ENCODE measurements around the gene CTDSP2.
A peak's percentile ranks its signal among the peaks of the same experiment; 100 is the strongest.
"Not testable (repeated sequence)": the region's sequence is repeated elsewhere in the genome, so short reads cannot be mapped to it uniquely, and the experiment has no call there.

CTDSP2 gene
- 122 to 342 reads per million in 2 donors for total RNA-seq

GRCh38 chr12:57846577-57847319 is at the start of gene CTDSP2:
TSS of gene CTDSP2 (minus strand) at chr12:57846729. CDS start at chr12:57846435, 294 bp downstream.
- peak; percentile 83 for DNase-seq

GRCh38 chr12:57896115-57896433 is 49.5 kb upstream of the CTDSP2 start:
- no peak for DNase-seq

GRCh38 chr12:57895389-57896114 is 49.0 kb upstream of the CTDSP2 start:
- DNase-seq, result no peak

- no peak for DNase-seq
These were observed 48.1 kb upstream of the CTDSP2 start for GRCh38 chr12:57894399-57895292.

GRCh38 chr12:57893431-57894353 is 47.2 kb upstream of the CTDSP2 start:
- no peak for DNase-seq

- no peak for DNase-seq
These were observed 45.9 kb upstream of the CTDSP2 start for GRCh38 chr12:57892232-57892972.

GRCh38 chr12:57891542-57892228 is 45.2 kb upstream of the CTDSP2 start:
- DNase-seq, result no peak

GRCh38 chr12:57890191-57891115 is 43.9 kb upstream of the CTDSP2 start:
- DNase-seq, result no peak

GRCh38 chr12:57889500-57889989 is 43.0 kb upstream of the CTDSP2 start:
- no peak for DNase-seq

- no peak for DNase-seq
These were observed 42.1 kb upstream of the CTDSP2 start for GRCh38 chr12:57888409-57889157.

GRCh38 chr12:57887631-57888408 is 41.3 kb upstream of the CTDSP2 start:
- no peak for DNase-seq

- not testable (repeated sequence) for DNase-seq
These were observed 40.4 kb upstream of the CTDSP2 start for GRCh38 chr12:57886964-57887363.

GRCh38 chr12:57886542-57886941 is 40.0 kb upstream of the CTDSP2 start:
- no peak for DNase-seq

- no peak for DNase-seq
These were observed 38.7 kb upstream of the CTDSP2 start for GRCh38 chr12:57885207-57885606.

GRCh38 chr12:57883700-57884099 is 37.2 kb upstream of the CTDSP2 start:
- no peak for DNase-seq

GRCh38 chr12:57883057-57883456 is 36.5 kb upstream of the CTDSP2 start:
- no peak for DNase-seq

GRCh38 chr12:57882575-57882974 is 36.0 kb upstream of the CTDSP2 start:
- no peak for DNase-seq

GRCh38 chr12:57881475-57881874 is 34.9 kb upstream of the CTDSP2 start:
- DNase-seq, result no peak
